H1 (cell line): ENCODE data around the gene PTPRR. TPM values are rescaled to one million over a fixed set of nuclear protein-coding genes. Genes with fewer than 3 reads are reported as not detected.

Source experiments
- SUZ12 ChIP-seq: fragments of 200-600 bp; sonication (generic); IDR thresholded peaks from 2 replicates; pipeline ENCODE4 v1.6.1; 2012; ENCODE audit warnings: mild to moderate bottlenecking, inconsistent platforms, low read length, moderate library complexity, mixed read lengths
- polyA plus RNA-seq, 7 experiments: library from polyadenylated mRNA; depleted of rRNA in 3 of 7; stranded (reverse) in 5 of 7; unstranded in 2 of 7; fragments of >200 nt in 5 of 7; fragments of 200-250 nt in 2 of 7; gene quantifications; 1 replicate in 5 of 7; 2 replicates in 1 of 7; 4 replicates in 1 of 7; pipeline versions ENCODE4 v1.2.1 to v1.2.3, GENCODE V29; 2011 to 2013; ENCODE audit warnings: missing spikeins in 2 of 7, mixed read lengths in 2 of 7
- total RNA-seq: library from RNA; stranded (reverse); fragmentation: NEBNext Ultra II Directional; extraction: Animal tissue kit (Norgen Biotek cat#: 25700); gene quantifications from 2 replicates; pipeline ENCODE4 v1.2.1, GENCODE V29; 2021

Gene PTPRR
- total and polyA plus RNA-seq, 2 of the 8 experiments (the other 6 are each of a cell fraction or from before 2014, with no cell fraction given): 0.07 to 0.35 TPM

DNA sequence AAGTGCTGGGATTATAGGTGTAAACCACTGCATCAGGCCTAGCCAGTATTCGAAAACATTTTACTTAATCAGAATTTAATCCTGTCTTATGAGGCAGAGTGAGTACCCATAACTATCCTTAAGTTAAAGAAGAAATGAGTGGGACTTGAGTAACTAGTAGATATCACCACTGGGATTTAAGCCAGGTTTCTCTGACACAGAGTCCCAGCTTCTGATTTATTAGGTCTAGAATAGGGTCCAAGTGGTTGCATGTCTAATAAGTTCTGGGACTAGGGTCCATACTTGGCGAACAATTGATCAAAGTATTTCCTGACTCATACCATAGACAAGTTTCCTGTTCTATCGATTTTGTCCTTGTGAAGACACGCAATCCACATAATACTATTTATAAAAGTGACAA, 302.2 kb downstream of the PTPRR start (continued):
- TF ChIP-seq SUZ12: no peak
